ENCODE results near the gene TRIM9.

TRIM9 gene

DNA sequence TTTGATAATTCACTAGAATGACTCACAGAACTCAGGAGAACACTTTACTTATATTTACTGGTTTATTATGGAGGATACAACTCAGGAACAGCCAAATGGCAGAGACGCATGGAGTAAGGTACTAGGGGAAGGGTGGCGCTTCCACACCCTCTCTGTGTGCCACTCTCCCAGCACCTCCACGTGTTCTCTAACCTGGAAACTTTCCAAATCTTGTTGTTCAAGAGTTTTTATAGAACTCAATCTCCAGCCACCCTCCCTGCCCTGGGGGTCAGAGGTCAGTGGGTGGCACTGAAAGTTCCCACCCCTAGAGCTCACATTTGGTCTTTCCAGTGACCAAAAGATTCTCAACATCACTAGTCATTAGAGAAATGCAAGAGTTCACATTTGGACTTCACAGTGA lies 13.2 kb downstream of the TRIM9 start:
- H3K4me1 ChIP-seq (ENCODE audit: low read length): peaks cover 8% of the 10 kb centered on the region
- no peaks in the 10 kb centered on the region for H3K36me3 ChIP-seq (replicated peaks; ENCODE audit: low read depth, low read length)
- no peaks in the 10 kb centered on the region for H4K20me1 ChIP-seq (ENCODE audit: insufficient read depth, low read length)
- no peak overlapping the region for H2AFZ ChIP-seq (ENCODE audit: low read depth, low read length)
- H3K27ac ChIP-seq (ENCODE audit: low read length): no peak overlapping the region
- TF ChIP-seq CTCF (IDR thresholded peaks at IDR 0.05; ENCODE audit: low read depth, low read length): no peak
- no peak for TF ChIP-seq EZH2phosphoT487 (IDR thresholded peaks at IDR 0.05; ENCODE audit: low read depth)
- H3K9ac ChIP-seq (ENCODE audit: low read length): no peak overlapping the region
- H3K27me3 ChIP-seq (ENCODE audit: low read depth, low read length): no peaks in the 10 kb centered on the region
- H3K4me2 ChIP-seq (ENCODE audit: low read length): no peak overlapping the region
- H3K4me3 ChIP-seq (ENCODE audit: low read length): no peak overlapping the region
- no peaks in the 10 kb centered on the region for H3K79me2 ChIP-seq (ENCODE audit: low read length)
- no peaks in the 10 kb centered on the region for H3K9me3 ChIP-seq (ENCODE audit: insufficient read depth, low read length)

DNA sequence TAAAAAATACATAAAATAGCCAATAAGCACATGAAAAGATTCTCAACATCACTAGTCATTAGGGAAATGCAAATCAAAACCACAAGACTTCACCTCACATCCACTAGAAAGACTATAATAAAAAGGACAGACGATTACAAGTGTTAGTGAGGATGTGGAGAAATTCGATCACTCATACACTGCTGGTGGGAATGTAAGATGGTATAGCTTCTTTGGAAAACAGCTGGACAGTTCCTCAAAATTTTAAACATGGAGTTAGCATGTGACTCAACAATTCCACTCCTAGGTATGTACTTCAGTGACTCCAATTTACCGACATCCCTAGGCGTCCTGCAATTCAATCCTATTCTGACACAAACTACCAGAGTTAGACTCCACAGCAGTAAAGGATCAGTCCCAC lies 13.7 kb downstream of the TRIM9 start:
- Histone ChIP-seq H3K4me2 (ENCODE audit: low read length) (no peak overlapping the region), H3K79me2 (ENCODE audit: low read length) (no peaks in the 10 kb centered on the region), H3K27ac (ENCODE audit: low read length) (no peak overlapping the region)

GRCh38 chr14:51080645-51081044 lies 14.3 kb downstream of the TRIM9 start:
- Histone ChIP-seq H3K36me3 (replicated peaks; ENCODE audit: low read depth, low read length) (no peaks in the 10 kb centered on the region), H3K27ac (ENCODE audit: low read length) (no peak overlapping the region), H3K4me1 (ENCODE audit: low read length) (no peaks in the 10 kb centered on the region), H3K4me3 (ENCODE audit: low read length) (no peak overlapping the region), H3K9me3 (ENCODE audit: insufficient read depth, low read length) (no peaks in the 10 kb centered on the region), H3K79me2 (ENCODE audit: low read length) (no peaks in the 10 kb centered on the region), H3K9ac (ENCODE audit: low read length) (no peak overlapping the region), H4K20me1 (ENCODE audit: insufficient read depth, low read length) (no peaks in the 10 kb centered on the region), H3K4me2 (ENCODE audit: low read length) (no peak overlapping the region), H2AFZ (ENCODE audit: low read depth, low read length) (no peak overlapping the region), H3K27me3 (ENCODE audit: low read depth, low read length) (no peaks in the 10 kb centered on the region)
- TF ChIP-seq CTCF (IDR thresholded peaks at IDR 0.05; ENCODE audit: low read depth, low read length): no peak
- TF ChIP-seq EZH2phosphoT487 (IDR thresholded peaks at IDR 0.05; ENCODE audit: low read depth): no peak

More for the DNA sequence above, 13.7 kb downstream of the TRIM9 start:
- H4K20me1 ChIP-seq (ENCODE audit: insufficient read depth, low read length): no peaks in the 10 kb centered on the region
- no peak for TF ChIP-seq EZH2phosphoT487 (IDR thresholded peaks at IDR 0.05; ENCODE audit: low read depth)
- no peak for TF ChIP-seq CTCF (IDR thresholded peaks at IDR 0.05; ENCODE audit: low read depth, low read length)
- peaks cover 3% of the 10 kb centered on the region for H3K4me1 ChIP-seq (ENCODE audit: low read length)
- no peak overlapping the region for H3K9ac ChIP-seq (ENCODE audit: low read length)
- H3K4me3 ChIP-seq (ENCODE audit: low read length): no peak overlapping the region
- H2AFZ ChIP-seq (ENCODE audit: low read depth, low read length): no peak overlapping the region
- H3K27me3 ChIP-seq (ENCODE audit: low read depth, low read length): no peaks in the 10 kb centered on the region
- H3K36me3 ChIP-seq (replicated peaks; ENCODE audit: low read depth, low read length): no peaks in the 10 kb centered on the region
- no peaks in the 10 kb centered on the region for H3K9me3 ChIP-seq (ENCODE audit: insufficient read depth, low read length)

DNA sequence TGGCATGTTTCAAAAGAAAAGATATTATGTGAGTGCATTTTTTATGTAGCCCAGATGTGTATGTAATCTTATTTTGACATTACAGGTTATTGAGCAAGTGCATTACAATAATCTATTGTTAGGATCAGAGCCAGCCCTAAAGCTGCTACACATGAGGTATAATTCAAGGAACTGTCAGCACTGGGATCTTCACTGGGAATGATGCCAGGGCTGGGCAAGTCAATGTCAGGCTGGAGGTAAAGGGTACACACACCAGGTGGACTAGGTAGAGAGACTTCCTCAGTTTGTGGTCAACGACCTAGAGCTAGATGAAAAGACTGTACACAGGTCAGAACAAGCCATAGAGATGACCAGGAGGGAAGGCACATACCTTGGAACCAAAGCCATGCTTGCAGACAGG lies 15.4 kb downstream of the TRIM9 start:
- Histone ChIP-seq H3K9me3 (ENCODE audit: insufficient read depth, low read length) (no peaks in the 10 kb centered on the region), H3K27me3 (ENCODE audit: low read depth, low read length) (no peaks in the 10 kb centered on the region), H3K4me3 (ENCODE audit: low read length) (no peak overlapping the region), H4K20me1 (ENCODE audit: insufficient read depth, low read length) (no peaks in the 10 kb centered on the region), H2AFZ (ENCODE audit: low read depth, low read length) (no peak overlapping the region), H3K27ac (ENCODE audit: low read length) (no peak overlapping the region), H3K4me2 (ENCODE audit: low read length) (no peak overlapping the region), H3K36me3 (replicated peaks; ENCODE audit: low read depth, low read length) (no peaks in the 10 kb centered on the region), H3K9ac (ENCODE audit: low read length) (no peak overlapping the region), H3K79me2 (ENCODE audit: low read length) (no peaks in the 10 kb centered on the region), H3K4me1 (ENCODE audit: low read length) (no peaks in the 10 kb centered on the region)
- TF ChIP-seq CTCF (IDR thresholded peaks at IDR 0.05; ENCODE audit: low read depth, low read length) (no peak), EZH2phosphoT487 (IDR thresholded peaks at IDR 0.05; ENCODE audit: low read depth) (no peak)

Data from OCI-LY3 (cell line).